Keratinocyte (primary cell): ENCODE data around the gene MGRN1.

Experiments
- EZH2 ChIP-seq: IDR thresholded peaks from one replicate; pipeline ENCODE4 v1.6.1; 2012; ENCODE audit warnings: inconsistent platforms, mild to moderate bottlenecking, low read length, moderate library complexity
- TF ChIP-seq, protein P1 (sequence below), 3 experiments: IDR thresholded peaks in 1 of 3; conservative IDR thresholded peaks in 1 of 3; optimal IDR thresholded peaks in 1 of 3; 2 replicates in 2 of 3; 3 replicates in 1 of 3; pipeline versions ENCODE3 to v1.5.1; 2011; ENCODE audit warnings: low read length in 3 of 3, mild to moderate bottlenecking in 3 of 3, moderate library complexity in 2 of 3, control low read depth in 1 of 3, inconsistent platforms in 1 of 3; ENCODE audit not compliant: insufficient read depth in 2 of 3; ENCODE audit errors: extremely low read depth in 1 of 3

DNA sequence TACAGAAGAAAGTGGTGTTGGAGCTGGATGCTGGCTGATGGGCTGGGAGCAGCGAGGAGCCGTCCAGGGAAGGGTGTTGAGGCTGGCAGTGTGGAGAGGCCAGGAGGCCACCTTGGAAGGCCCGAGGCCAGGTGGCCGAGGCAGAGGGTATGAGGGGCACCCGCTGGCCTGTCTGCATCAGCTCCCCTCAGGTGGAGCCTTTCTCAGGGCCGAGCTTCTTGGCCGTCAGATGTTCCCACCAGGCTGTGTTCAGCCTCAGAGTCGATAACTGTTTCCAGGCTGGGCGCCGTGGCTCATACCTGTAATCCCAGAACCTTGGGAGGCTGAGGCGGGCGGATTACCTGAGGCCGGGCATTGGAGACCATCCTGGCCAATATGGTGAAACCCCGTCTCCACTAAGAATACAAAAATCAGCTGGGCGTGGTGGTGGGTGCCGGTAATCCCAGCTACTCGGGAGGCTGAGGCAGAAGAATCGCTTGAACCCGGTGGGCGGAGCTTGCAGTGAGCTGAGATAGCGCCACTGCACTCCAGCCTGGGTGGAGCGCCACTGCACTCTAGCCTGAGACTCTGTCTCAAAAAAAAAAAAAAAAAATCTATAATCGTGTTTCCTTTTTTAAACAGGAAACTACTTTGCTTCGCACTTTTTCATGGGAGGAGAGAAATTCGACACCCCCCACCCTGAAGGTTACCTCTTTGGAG is 25.3 kb downstream of the MGRN1 start:
- TF ChIP-seq, protein P1, sequence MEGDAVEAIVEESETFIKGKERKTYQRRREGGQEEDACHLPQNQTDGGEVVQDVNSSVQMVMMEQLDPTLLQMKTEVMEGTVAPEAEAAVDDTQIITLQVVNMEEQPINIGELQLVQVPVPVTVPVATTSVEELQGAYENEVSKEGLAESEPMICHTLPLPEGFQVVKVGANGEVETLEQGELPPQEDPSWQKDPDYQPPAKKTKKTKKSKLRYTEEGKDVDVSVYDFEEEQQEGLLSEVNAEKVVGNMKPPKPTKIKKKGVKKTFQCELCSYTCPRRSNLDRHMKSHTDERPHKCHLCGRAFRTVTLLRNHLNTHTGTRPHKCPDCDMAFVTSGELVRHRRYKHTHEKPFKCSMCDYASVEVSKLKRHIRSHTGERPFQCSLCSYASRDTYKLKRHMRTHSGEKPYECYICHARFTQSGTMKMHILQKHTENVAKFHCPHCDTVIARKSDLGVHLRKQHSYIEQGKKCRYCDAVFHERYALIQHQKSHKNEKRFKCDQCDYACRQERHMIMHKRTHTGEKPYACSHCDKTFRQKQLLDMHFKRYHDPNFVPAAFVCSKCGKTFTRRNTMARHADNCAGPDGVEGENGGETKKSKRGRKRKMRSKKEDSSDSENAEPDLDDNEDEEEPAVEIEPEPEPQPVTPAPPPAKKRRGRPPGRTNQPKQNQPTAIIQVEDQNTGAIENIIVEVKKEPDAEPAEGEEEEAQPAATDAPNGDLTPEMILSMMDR (optimal IDR thresholded peaks at IDR 0.05 in 1 of 3, IDR thresholded peaks at IDR 0.05 in 1 of 3, conservative IDR thresholded peaks at IDR 0.05 in 1 of 3; ENCODE audit: extremely low read depth in 1 of 3, insufficient read depth in 2 of 3, low read length in 3 of 3): no peak
- TF ChIP-seq EZH2: no peak
